Stimulated activated naive B cell treated with anti-CD40 and anti-IgM and Interleukin-4, amounts not matched to agents 10 μg/mL and 1 μg/mL and 100 μg/mL, for 72 hours (primary cell): ENCODE results near the gene GARS1.

Experiments
- ATAC-seq, 2 donors: fragments of 150-1000 bp; cut with Tn5 transposase; replicated peaks; 2 replicates each; pipeline ENCODE4 v1.10.0; 2021; ENCODE audit warnings: moderate library complexity in 1 of 2
- DNase-seq: peaks from one replicate; pipeline ENCODE4 v3.0.0; 2021
- H3K27ac Mint-ChIP-seq: one replicate; pipeline ENCODE4 v1.8.0; 2022; ENCODE audit warnings: mild to moderate bottlenecking, mixed read lengths
- H3K27me3 Mint-ChIP-seq, 2 donors: one replicate each; pipeline ENCODE4 v1.8.0; 2022; ENCODE audit warnings: mixed read lengths in 2 of 2
- H3K36me3 Mint-ChIP-seq, 2 donors: one replicate each; pipeline ENCODE4 v1.8.0; 2022; ENCODE audit warnings: mixed read lengths in 2 of 2, mild to moderate bottlenecking in 1 of 2
- H3K4me1 Mint-ChIP-seq, 2 donors: one replicate each; pipeline ENCODE4 v1.8.0; 2022; ENCODE audit warnings: mixed read lengths in 2 of 2, mild to moderate bottlenecking in 1 of 2
- H3K4me3 Mint-ChIP-seq, 2 donors: one replicate each; pipeline ENCODE4 v1.8.0; 2022; ENCODE audit warnings: mild to moderate bottlenecking in 2 of 2, mixed read lengths in 2 of 2, moderate library complexity in 1 of 2
- H3K9me3 Mint-ChIP-seq, 2 donors: one replicate each; pipeline ENCODE4 v1.8.0; 2022; ENCODE audit warnings: mixed read lengths in 2 of 2, mild to moderate bottlenecking in 1 of 2

GARS1 gene

GRCh38 chr7:30682212-30683083 lies 87.8 kb downstream of the GARS1 start, which contains the start of gene CRHR2:
Gene CRHR2 (minus strand): TSS chr7:30682456. CDS start chr7:30682280, 176 bp downstream.
- no peak within 1 kb of the TSS for H3K27ac Mint-ChIP-seq
- peaks cover 9 to 20% of the 10 kb centered on the region in 2 donors for H3K4me1 Mint-ChIP-seq
- peak; percentile 66 to 72 for ATAC-seq
- peak within 1 kb of the TSS; percentile 68 to 73 for H3K4me3 Mint-ChIP-seq
- peaks cover 0 to 1% of the 10 kb centered on the region in 2 donors for H3K36me3 Mint-ChIP-seq
- DNase-seq, result no peak
- peaks cover 59 to 69% of the 10 kb centered on the region in 2 donors for H3K27me3 Mint-ChIP-seq
- no peaks in the 10 kb centered on the region for H3K9me3 Mint-ChIP-seq

- DNase-seq, result no peak
- Mint-ChIP-seq H3K27me3 (peaks cover 59 to 65% of the 10 kb centered on the region in 2 donors), H3K36me3 (peaks cover 0 to 1% of the 10 kb centered on the region in 2 donors), H3K4me1 (peaks cover 9 to 20% of the 10 kb centered on the region in 2 donors), H3K9me3 (no peaks in the 10 kb centered on the region), H3K4me3 (no peak overlapping the region), H3K27ac (no peak overlapping the region)
- no peak for ATAC-seq
Observed at GRCh38 chr7:30683306-30683705, 88.6 kb downstream of the GARS1 start.
